ENCODE data around the gene SCYGR6.

Gene SCYGR6

GRCh38 chr2:227687189-227687588 lies 37.4 kb downstream of the SCYGR6 start:
- DNase-seq, result no peak
- no peak overlapping the region for H3K27ac ChIP-seq
- no peak overlapping the region for H3K4me3 ChIP-seq (ENCODE audit: low read depth, low read length)
- H3K27me3 ChIP-seq (ENCODE audit: insufficient read depth, low read depth, severe bottlenecking), result peaks cover 2% of the 10 kb centered on the region
- no peaks in the 10 kb centered on the region for H3K9me3 ChIP-seq (ENCODE audit: severe bottlenecking)
- no peaks in the 10 kb centered on the region for H3K36me3 ChIP-seq
- no peak for TF ChIP-seq CTCF (IDR thresholded peaks at IDR 0.05; ENCODE audit: low read depth, low read length)

GRCh38 chr2:227684258-227684657 lies 40.3 kb downstream of the SCYGR6 start:
- DNase-seq, result no peak
- no peak overlapping the region for H3K4me3 ChIP-seq (ENCODE audit: low read depth, low read length)
- no peaks in the 10 kb centered on the region for H3K9me3 ChIP-seq (ENCODE audit: severe bottlenecking)
- H3K27ac ChIP-seq, result no peak overlapping the region
- H3K27me3 ChIP-seq (ENCODE audit: insufficient read depth, low read depth, severe bottlenecking), result peaks cover 2% of the 10 kb centered on the region
- no peak for TF ChIP-seq CTCF (IDR thresholded peaks at IDR 0.05; ENCODE audit: low read depth, low read length)
- no peaks in the 10 kb centered on the region for H3K36me3 ChIP-seq

GRCh38 chr2:227677928-227678327 lies 46.6 kb downstream of the SCYGR6 start:
- no peak for TF ChIP-seq CTCF (IDR thresholded peaks at IDR 0.05; ENCODE audit: low read depth, low read length)
- Histone ChIP-seq H3K36me3 (no peaks in the 10 kb centered on the region), H3K27ac (no peak overlapping the region), H3K27me3 (ENCODE audit: insufficient read depth, low read depth, severe bottlenecking) (no peaks in the 10 kb centered on the region), H3K4me3 (ENCODE audit: low read depth, low read length) (no peak overlapping the region), H3K9me3 (ENCODE audit: severe bottlenecking) (no peaks in the 10 kb centered on the region)
- DNase-seq, result no peak

- no peaks in the 10 kb centered on the region for H3K36me3 ChIP-seq
- no peak for DNase-seq
- no peak for TF ChIP-seq CTCF (IDR thresholded peaks at IDR 0.05; ENCODE audit: low read depth, low read length)
- no peak overlapping the region for H3K4me3 ChIP-seq (ENCODE audit: low read depth, low read length)
- H3K27me3 ChIP-seq (ENCODE audit: insufficient read depth, low read depth, severe bottlenecking), result no peaks in the 10 kb centered on the region
- H3K27ac ChIP-seq, result no peak overlapping the region
- no peaks in the 10 kb centered on the region for H3K9me3 ChIP-seq (ENCODE audit: severe bottlenecking)
Measured at GRCh38 chr2:227674485-227674884, 50.1 kb downstream of the SCYGR6 start.

Measured in WERI-Rb-1 (cell line).